H9 (cell line): ENCODE results near the gene VAV3. TPM values are rescaled to one million over a fixed set of nuclear protein-coding genes. Genes with fewer than 3 reads are reported as not detected.

Experiments used
- DNase-seq: peaks from one replicate; pipeline ENCODE4 v3.0.0-alpha.2; 2017
- H2AFZ ChIP-seq: one replicate; pipeline ENCODE4 v1.6.1; 2013; ENCODE audit warnings: mild to moderate bottlenecking, low read length, control low read depth, moderate library complexity
- H2AK5ac ChIP-seq: 2 replicates; pipeline ENCODE4 v1.6.1; 2013; ENCODE audit warnings: low read length, control low read depth, mixed read lengths; ENCODE audit not compliant: insufficient read length
- H2BK120ac ChIP-seq: one replicate; pipeline ENCODE4 v1.6.1; 2013; ENCODE audit warnings: low read depth, mild to moderate bottlenecking, low read length, control low read depth, inconsistent platforms; ENCODE audit not compliant: poor library complexity, severe bottlenecking
- H2BK12ac ChIP-seq: 2 replicates; pipeline ENCODE4 v1.6.1; 2013; ENCODE audit warnings: low read length, control low read depth, mixed read lengths, low read depth; ENCODE audit not compliant: insufficient read length
- H2BK15ac ChIP-seq: 2 replicates; pipeline ENCODE4 v1.6.1; 2013; ENCODE audit warnings: low read depth, low read length, control low read depth
- H2BK20ac ChIP-seq: one replicate; pipeline ENCODE4 v1.6.1; 2013; ENCODE audit warnings: low read depth, mild to moderate bottlenecking, low read length, control low read depth, inconsistent platforms; ENCODE audit not compliant: poor library complexity, severe bottlenecking
- H2BK5ac ChIP-seq: 2 replicates; pipeline ENCODE4 v1.6.1; 2013; ENCODE audit warnings: low read length, control low read depth, mixed read lengths; ENCODE audit not compliant: insufficient read length
- H3K14ac ChIP-seq: 2 replicates; pipeline ENCODE4 v1.6.1; 2013; ENCODE audit warnings: low read length, control low read depth; ENCODE audit not compliant: insufficient read depth
- H3K18ac ChIP-seq: 2 replicates; pipeline ENCODE4 v1.6.1; 2013; ENCODE audit warnings: low read depth, mild to moderate bottlenecking, mixed read lengths, low read length, control low read depth; ENCODE audit not compliant: insufficient read length
- H3K23ac ChIP-seq: 2 replicates; pipeline ENCODE4 v1.6.1; 2013; ENCODE audit warnings: low read length, control low read depth, mixed read lengths, low read depth; ENCODE audit not compliant: insufficient read length
- H3K23me2 ChIP-seq: 2 replicates; pipeline ENCODE4 v1.6.1; 2013; ENCODE audit warnings: low read depth, mild to moderate bottlenecking, mixed read lengths, low read length, control low read depth; ENCODE audit not compliant: insufficient read length, poor library complexity, severe bottlenecking
- H3K27ac ChIP-seq: 2 replicates; pipeline ENCODE4 v1.5.1; 2013; ENCODE audit warnings: low read length, control low read depth, mixed read lengths, low read depth; ENCODE audit not compliant: insufficient read length
- H3K27me3 ChIP-seq: 2 replicates; pipeline ENCODE4 v1.6.1; 2013; ENCODE audit warnings: low read length, control low read depth, inconsistent platforms; ENCODE audit not compliant: insufficient read depth
- H3K4ac ChIP-seq: 2 replicates; pipeline ENCODE4 v1.6.1; 2013; ENCODE audit warnings: low read depth, mild to moderate bottlenecking, control low read depth, inconsistent platforms, low read length, moderate library complexity
- H3K4me1 ChIP-seq: 2 replicates; pipeline ENCODE4 v1.6.1; 2013; ENCODE audit warnings: low read length, control low read depth, inconsistent platforms; ENCODE audit not compliant: insufficient read depth
- H3K4me2 ChIP-seq: 2 replicates; pipeline ENCODE4 v1.6.1; 2013; ENCODE audit warnings: low read length, control low read depth, mixed read lengths; ENCODE audit not compliant: insufficient read length, insufficient read depth
- H3K56ac ChIP-seq: 2 replicates; pipeline ENCODE4 v1.6.1; 2013; ENCODE audit warnings: low read depth, mild to moderate bottlenecking, mixed read lengths, low read length, control low read depth; ENCODE audit not compliant: insufficient read length
- H3K79me1 ChIP-seq: 2 replicates; pipeline ENCODE4 v1.6.1; 2013; ENCODE audit warnings: low read depth, mild to moderate bottlenecking, moderate library complexity, low read length, control low read depth, inconsistent platforms; ENCODE audit not compliant: insufficient read depth, poor library complexity, severe bottlenecking
- H3K79me2 ChIP-seq: 2 replicates; pipeline ENCODE4 v1.6.1; 2013; ENCODE audit warnings: low read length, control low read depth, inconsistent platforms; ENCODE audit not compliant: insufficient read depth
- H3K9ac ChIP-seq: 2 replicates; pipeline ENCODE4 v1.6.1; 2013; ENCODE audit warnings: low read length, control low read depth, mixed read lengths; ENCODE audit not compliant: insufficient read length; ENCODE audit errors: extremely low read depth
- H3K9me3 ChIP-seq: one replicate; pipeline ENCODE4 v1.6.1; 2013; ENCODE audit warnings: low read depth, low read length, inconsistent platforms; ENCODE audit not compliant: control insufficient read depth
- H3T11ph ChIP-seq: one replicate; pipeline ENCODE4 v1.6.1; 2013; ENCODE audit warnings: mild to moderate bottlenecking, low read length, control low read depth, inconsistent platforms
- H4K20me1 ChIP-seq: one replicate; pipeline ENCODE4 v1.6.1; 2013; ENCODE audit not compliant: control insufficient read depth, insufficient read length, insufficient read depth
- H4K5ac ChIP-seq: 2 replicates; pipeline ENCODE4 v1.6.1; 2013; ENCODE audit warnings: low read depth, mild to moderate bottlenecking, mixed read lengths, low read length, control low read depth; ENCODE audit not compliant: insufficient read length
- H4K8ac ChIP-seq: replicated peaks from 2 replicates; pipeline ENCODE4 v1.6.1; 2013; ENCODE audit warnings: low read length, control low read depth, mixed read lengths, low read depth; ENCODE audit not compliant: insufficient read length
- H4K91ac ChIP-seq: 2 replicates; pipeline ENCODE4 v1.6.1; 2013; ENCODE audit warnings: low read depth, mild to moderate bottlenecking, moderate library complexity, mixed read lengths, low read length, control low read depth; ENCODE audit not compliant: insufficient read length
- H3K27ac Mint-ChIP-seq, 3 experiments: 2 replicates in 2 of 3; 3 replicates in 1 of 3; pipeline ENCODE4 v1.8.0; 2020 to 2021; ENCODE audit warnings: mixed read lengths in 3 of 3, mild to moderate bottlenecking in 1 of 3, moderate library complexity in 1 of 3
- H3K27me3 Mint-ChIP-seq: 2 replicates; pipeline ENCODE4 v1.8.0; 2021; ENCODE audit warnings: low read depth, mild to moderate bottlenecking, moderate library complexity, mixed read lengths
- H3K36me3 Mint-ChIP-seq, 3 experiments: 2 replicates in 2 of 3; 3 replicates in 1 of 3; pipeline ENCODE4 v1.8.0; 2020 to 2021; ENCODE audit warnings: low read depth in 3 of 3, mixed read lengths in 3 of 3; ENCODE audit not compliant: insufficient read depth in 1 of 3
- H3K4me1 Mint-ChIP-seq, 2 experiments: 2 replicates each; pipeline ENCODE4 v1.8.0; 2020; ENCODE audit warnings: mixed read lengths in 2 of 2
- H3K4me3 Mint-ChIP-seq, 2 experiments: 2 replicates in 1 of 2; 3 replicates in 1 of 2; pipeline ENCODE4 v1.8.0; 2020 to 2021; ENCODE audit warnings: mild to moderate bottlenecking in 2 of 2, mixed read lengths in 2 of 2, moderate library complexity in 1 of 2
- H3K9me3 Mint-ChIP-seq, 2 experiments: 2 replicates in 1 of 2; 3 replicates in 1 of 2; pipeline ENCODE4 v1.8.0; 2020; ENCODE audit warnings: mild to moderate bottlenecking in 2 of 2, mixed read lengths in 2 of 2, moderate library complexity in 1 of 2
- WGBS: extraction: QIAGEN DNeasy Blood & Tissue Kit; methylation state at CpG from one replicate; pipeline ENCODE4 v1.1.7; 2013; ENCODE audit warnings: missing lambda C conversion rate, low lambda C conversion rate, mixed read lengths; ENCODE audit not compliant: insufficient read length; ENCODE audit errors: extremely low coverage; 5-methylcytosine and 5-hydroxymethylcytosine counted together
- total RNA-seq: library from RNA; stranded (reverse); gene quantifications from 2 replicates; pipeline ENCODE4 v1.2.1, GENCODE V29; 2021
- TF ChIP-seq, protein P1 (sequence below): fragments of 200-600 bp; sonication (generic); conservative IDR thresholded peaks from 3 replicates; pipeline ENCODE4 v1.8.0; 2021; ENCODE audit warnings: antibody characterized with exemption, mild to moderate bottlenecking

Gene VAV3
- total RNA-seq, 1 experiment from 2014 or later, result 5.1 TPM

DNA sequence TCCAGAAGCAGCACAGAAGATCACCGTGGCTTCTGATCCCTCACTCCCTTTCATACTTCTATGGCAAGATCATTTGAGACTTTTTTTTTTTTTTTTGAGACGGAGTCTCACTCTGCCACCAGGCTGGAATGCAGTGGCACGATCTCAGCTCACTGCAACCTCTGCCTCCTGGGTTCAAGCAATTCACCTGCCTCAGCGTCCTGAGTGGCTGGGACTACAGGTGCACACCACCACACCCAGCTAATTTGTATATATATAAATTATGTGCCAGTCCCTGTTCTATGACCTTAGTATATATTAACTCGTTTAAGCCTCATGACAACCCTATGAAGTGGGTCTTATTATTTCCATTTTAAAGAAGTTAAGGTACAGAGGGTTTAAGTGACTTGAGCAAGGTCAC is 298.5 kb downstream of the VAV3 start:
- DNase-seq, result no peak
- Histone ChIP-seq H3K23ac (no peak overlapping the region), H2AK5ac (no peak overlapping the region), H3K9me3 (no peaks in the 10 kb centered on the region), H3K14ac (no peak overlapping the region), H3K56ac (no peak overlapping the region), H3K4me1 (no peaks in the 10 kb centered on the region), H2AFZ (no peak overlapping the region), H3K27me3 (no peaks in the 10 kb centered on the region), H3K4ac (no peak overlapping the region), H4K5ac (no peak overlapping the region), H3T11ph (no peak overlapping the region), H4K8ac (no peak overlapping the region), H3K23me2 (no peaks in the 10 kb centered on the region), H2BK20ac (no peak overlapping the region), H3K18ac (no peak overlapping the region), H3K27ac (no peak overlapping the region), H2BK15ac (no peak overlapping the region), H3K79me1 (no peaks in the 10 kb centered on the region), H3K9ac (no peak overlapping the region), H3K4me2 (no peak overlapping the region), H4K91ac (no peak overlapping the region), H3K79me2 (no peaks in the 10 kb centered on the region), H2BK120ac (no peak overlapping the region), H2BK12ac (no peak overlapping the region), H4K20me1 (no peaks in the 10 kb centered on the region), H2BK5ac (no peak overlapping the region)
- Mint-ChIP-seq H3K9me3 (no peaks in the 10 kb centered on the region), H3K27ac (no peak overlapping the region), H3K4me3 (no peak overlapping the region), H3K27me3 (no peaks in the 10 kb centered on the region), H3K36me3 (no peaks in the 10 kb centered on the region), H3K4me1 (no peaks in the 10 kb centered on the region)
- TF ChIP-seq, protein P1, sequence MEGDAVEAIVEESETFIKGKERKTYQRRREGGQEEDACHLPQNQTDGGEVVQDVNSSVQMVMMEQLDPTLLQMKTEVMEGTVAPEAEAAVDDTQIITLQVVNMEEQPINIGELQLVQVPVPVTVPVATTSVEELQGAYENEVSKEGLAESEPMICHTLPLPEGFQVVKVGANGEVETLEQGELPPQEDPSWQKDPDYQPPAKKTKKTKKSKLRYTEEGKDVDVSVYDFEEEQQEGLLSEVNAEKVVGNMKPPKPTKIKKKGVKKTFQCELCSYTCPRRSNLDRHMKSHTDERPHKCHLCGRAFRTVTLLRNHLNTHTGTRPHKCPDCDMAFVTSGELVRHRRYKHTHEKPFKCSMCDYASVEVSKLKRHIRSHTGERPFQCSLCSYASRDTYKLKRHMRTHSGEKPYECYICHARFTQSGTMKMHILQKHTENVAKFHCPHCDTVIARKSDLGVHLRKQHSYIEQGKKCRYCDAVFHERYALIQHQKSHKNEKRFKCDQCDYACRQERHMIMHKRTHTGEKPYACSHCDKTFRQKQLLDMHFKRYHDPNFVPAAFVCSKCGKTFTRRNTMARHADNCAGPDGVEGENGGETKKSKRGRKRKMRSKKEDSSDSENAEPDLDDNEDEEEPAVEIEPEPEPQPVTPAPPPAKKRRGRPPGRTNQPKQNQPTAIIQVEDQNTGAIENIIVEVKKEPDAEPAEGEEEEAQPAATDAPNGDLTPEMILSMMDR, result no peak
- WGBS, result no CpG with 5 or more reads among the region's 5 CpGs
